ENCODE results near the gene RBM47. TPM values are rescaled to one million over a fixed set of nuclear protein-coding genes. Genes with fewer than 3 reads are reported as not detected.

Gene RBM47
- total RNA-seq, 1 donor from 2014 or later: 41.1 TPM

- Histone ChIP-seq H3K36me3 (ENCODE audit: control insufficient read depth, insufficient read depth, low read length) (no peaks in the 10 kb centered on the region), H3K27me3 (ENCODE audit: control insufficient read depth, insufficient read depth, low read length) (no peaks in the 10 kb centered on the region), H3K4me3 (ENCODE audit: low read depth, low read length) (no peak overlapping the region)
- no peak for TF ChIP-seq CTCF (IDR thresholded peaks at IDR 0.05; ENCODE audit: insufficient read depth, low read length, poor library complexity, severe bottlenecking)
- DNase-seq (ENCODE audit: low read depth): no peak
Observed at GRCh38 chr4:40507977-40508376, 121.7 kb downstream of the RBM47 start.

- Histone ChIP-seq H3K27me3 (ENCODE audit: control insufficient read depth, insufficient read depth, low read length) (no peaks in the 10 kb centered on the region), H3K4me3 (ENCODE audit: low read depth, low read length) (no peak overlapping the region), H3K36me3 (ENCODE audit: control insufficient read depth, insufficient read depth, low read length) (no peaks in the 10 kb centered on the region)
- no peak for DNase-seq (ENCODE audit: low read depth)
- no peak for TF ChIP-seq CTCF (IDR thresholded peaks at IDR 0.05; ENCODE audit: insufficient read depth, low read length, poor library complexity, severe bottlenecking)
Observed at GRCh38 chr4:40506492-40506891, 123.2 kb downstream of the RBM47 start.

GRCh38 chr4:40506066-40506465, 123.6 kb downstream of the RBM47 start:
- no peak for DNase-seq (ENCODE audit: low read depth)
- Histone ChIP-seq H3K36me3 (ENCODE audit: control insufficient read depth, insufficient read depth, low read length) (no peaks in the 10 kb centered on the region), H3K27me3 (ENCODE audit: control insufficient read depth, insufficient read depth, low read length) (no peaks in the 10 kb centered on the region), H3K4me3 (ENCODE audit: low read depth, low read length) (no peak overlapping the region)
- no peak for TF ChIP-seq CTCF (IDR thresholded peaks at IDR 0.05; ENCODE audit: insufficient read depth, low read length, poor library complexity, severe bottlenecking)

GRCh38 chr4:40502934-40503333, 126.7 kb downstream of the RBM47 start:
- Histone ChIP-seq H3K27me3 (ENCODE audit: control insufficient read depth, insufficient read depth, low read length) (no peaks in the 10 kb centered on the region), H3K36me3 (ENCODE audit: control insufficient read depth, insufficient read depth, low read length) (no peaks in the 10 kb centered on the region), H3K4me3 (ENCODE audit: low read depth, low read length) (no peak overlapping the region)
- no peak for TF ChIP-seq CTCF (IDR thresholded peaks at IDR 0.05; ENCODE audit: insufficient read depth, low read length, poor library complexity, severe bottlenecking)
- no peak for DNase-seq (ENCODE audit: low read depth)

GRCh38 chr4:40502220-40502619, 127.4 kb downstream of the RBM47 start:
- no peak for DNase-seq (ENCODE audit: low read depth)
- no peak for TF ChIP-seq CTCF (IDR thresholded peaks at IDR 0.05; ENCODE audit: insufficient read depth, low read length, poor library complexity, severe bottlenecking)
- no peak overlapping the region for H3K4me3 ChIP-seq (ENCODE audit: low read depth, low read length)

GRCh38 chr4:40500781-40501180, 128.9 kb downstream of the RBM47 start:
- no peak overlapping the region for H3K4me3 ChIP-seq (ENCODE audit: low read depth, low read length)
- no peaks in the 10 kb centered on the region for H3K27me3 ChIP-seq (ENCODE audit: control insufficient read depth, insufficient read depth, low read length)
- H3K36me3 ChIP-seq (ENCODE audit: control insufficient read depth, insufficient read depth, low read length): no peaks in the 10 kb centered on the region
- no peak for TF ChIP-seq CTCF (IDR thresholded peaks at IDR 0.05; ENCODE audit: insufficient read depth, low read length, poor library complexity, severe bottlenecking)
- no peak for DNase-seq (ENCODE audit: low read depth)

More at GRCh38 chr4:40502220-40502619, 127.4 kb downstream of the RBM47 start:
- H3K36me3 ChIP-seq (ENCODE audit: control insufficient read depth, insufficient read depth, low read length): no peaks in the 10 kb centered on the region
- H3K27me3 ChIP-seq (ENCODE audit: control insufficient read depth, insufficient read depth, low read length): no peaks in the 10 kb centered on the region

Measured in kidney epithelial cell (primary cell).